NCI-H526 treated with DMSO at 0.1 percent for 48 hours (cell line): ENCODE results near the gene LPIN1.

Experiments
- DNase-seq: peaks from one replicate; lab custom pipeline; 2025; lab: John Stamatoyannopoulos, UW

Gene LPIN1

GRCh38 chr2:11865805-11866204, 119.4 kb downstream of the LPIN1 start:
- DNase-seq, result no peak

DNA sequence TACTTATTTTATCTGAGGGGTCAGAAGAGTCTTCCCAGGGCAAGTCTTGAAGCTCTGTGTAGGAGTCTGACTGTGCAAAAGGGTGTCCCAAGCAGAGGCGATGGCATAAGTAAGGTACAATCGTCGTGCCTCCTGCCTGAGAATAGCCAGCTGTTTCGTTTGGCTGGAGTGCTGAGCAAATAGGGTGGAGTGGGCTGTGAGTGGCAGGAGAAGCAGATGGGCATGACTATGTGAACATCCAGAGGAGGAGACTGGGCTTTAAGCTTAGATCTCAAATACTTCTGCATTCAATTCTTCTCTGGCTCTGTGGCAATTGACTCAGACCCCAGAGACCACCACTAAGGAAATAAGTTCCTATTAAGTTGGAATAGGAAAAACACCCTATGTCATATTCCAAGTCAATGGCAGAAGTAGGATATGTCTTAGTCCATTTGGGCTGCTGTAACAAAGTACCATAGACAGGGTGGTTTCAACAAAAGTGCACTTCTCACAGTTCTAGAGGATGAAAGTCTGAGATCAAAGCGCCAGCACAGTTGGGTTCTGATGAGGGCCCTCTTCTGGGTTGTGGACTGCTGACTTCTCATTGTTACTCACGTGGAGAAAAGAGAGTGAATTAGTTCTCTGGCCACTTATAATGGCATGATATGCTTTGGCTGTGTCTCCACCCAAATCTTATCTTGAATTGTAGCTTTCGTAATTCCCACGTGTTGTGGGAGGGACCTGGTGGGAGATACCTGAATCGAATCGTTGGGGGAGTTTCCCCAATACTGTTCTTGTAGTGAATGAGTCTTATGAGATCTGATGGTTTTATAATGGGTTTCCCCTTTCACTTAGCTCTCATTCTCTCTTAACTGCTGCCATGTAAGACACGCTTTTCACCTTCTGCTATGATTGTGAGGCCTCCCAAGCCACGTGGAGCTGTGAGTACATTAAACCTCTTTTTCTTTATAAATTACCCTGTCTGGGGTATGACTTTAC, 120.2 kb downstream of the LPIN1 start:
- DNase-seq, result no peak

DNA sequence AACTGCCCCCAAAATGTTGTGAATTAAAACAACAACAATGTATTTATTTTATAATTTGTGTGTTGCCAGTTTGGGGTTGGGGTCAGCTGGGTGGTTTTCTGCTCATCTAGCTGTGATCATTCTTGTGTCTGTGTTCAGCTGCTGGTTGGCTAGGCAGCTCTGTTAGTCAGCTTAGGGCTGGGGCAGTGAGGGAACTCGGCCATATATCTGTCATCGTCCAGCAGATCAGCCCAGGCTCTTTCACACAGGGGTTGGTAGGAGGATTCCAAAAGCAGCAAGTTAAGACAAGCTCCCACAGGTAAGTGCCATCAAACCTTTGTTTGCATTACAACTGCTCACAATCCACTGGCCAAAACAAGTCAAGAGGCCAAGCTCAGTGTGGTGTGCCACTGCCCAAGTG, 121.5 kb downstream of the LPIN1 start:
- DNase-seq, result no peak

DNA sequence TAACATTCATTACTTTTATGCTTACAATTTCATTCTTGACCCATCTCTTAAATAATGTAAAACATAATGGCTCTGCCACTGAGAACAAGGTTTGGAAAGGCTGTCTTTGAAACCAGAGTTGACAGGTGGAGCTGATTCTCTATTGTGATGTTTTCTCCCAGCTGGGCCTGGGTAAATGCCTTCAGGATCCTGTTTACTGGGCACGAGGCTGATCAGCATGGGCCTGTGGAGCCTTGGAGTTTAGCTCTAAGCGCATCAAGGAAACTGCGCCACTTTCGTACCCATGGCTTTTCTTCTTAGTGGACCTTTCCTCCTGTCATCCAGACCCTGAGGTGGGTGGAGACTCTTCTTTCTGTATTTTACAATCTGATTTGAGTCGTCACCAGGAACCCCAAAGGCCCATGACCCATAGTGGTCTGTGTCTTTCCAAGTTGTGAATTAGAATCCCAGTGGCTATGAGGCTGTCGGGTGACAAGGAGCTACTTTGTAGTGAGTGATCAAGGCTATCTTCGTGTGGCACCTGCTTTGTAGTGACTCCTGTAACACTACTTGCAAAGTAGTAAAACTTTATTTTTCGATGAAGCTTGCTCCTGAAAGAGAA, 123.1 kb downstream of the LPIN1 start:
- no peak for DNase-seq

DNA sequence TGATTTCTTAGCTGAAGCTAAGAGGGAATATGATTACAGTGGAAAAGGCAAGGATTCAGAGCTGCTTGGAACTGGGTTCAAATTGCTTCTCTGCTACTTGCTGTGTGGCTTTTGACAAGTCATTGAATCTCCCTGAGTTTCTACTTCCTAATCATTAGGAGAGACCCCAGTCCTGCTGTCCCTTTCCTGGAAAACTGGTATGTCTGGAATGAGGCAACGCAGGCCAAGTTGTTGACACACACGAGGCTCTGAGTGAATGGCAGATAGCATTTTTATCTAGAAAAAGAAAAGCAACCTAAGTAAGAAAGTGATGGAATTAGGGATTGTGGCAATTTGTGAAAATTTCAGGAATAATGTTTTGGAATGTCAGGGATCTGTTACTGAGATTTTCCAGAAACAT, 123.6 kb downstream of the LPIN1 start:
- no peak for DNase-seq

DNA sequence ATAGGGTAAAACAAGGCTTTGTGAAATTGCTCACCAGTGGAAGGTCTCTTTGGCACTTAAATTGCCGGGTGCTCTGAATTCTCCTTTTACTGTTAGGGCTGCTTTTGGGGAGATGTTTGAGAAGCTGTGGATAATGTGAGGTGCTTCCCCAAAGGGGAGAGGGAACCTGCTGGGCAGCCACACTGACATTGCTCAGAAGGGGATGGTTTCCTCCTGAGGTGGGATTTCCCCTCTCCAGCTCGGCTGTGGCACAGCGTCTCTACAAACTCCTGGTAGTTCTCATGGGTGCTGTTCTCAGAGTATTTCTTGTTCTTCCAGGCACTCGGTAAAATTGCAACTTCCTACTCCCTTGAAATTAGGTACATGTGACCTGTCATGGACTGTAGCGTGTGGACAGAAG, 124.2 kb downstream of the LPIN1 start:
- no peak for DNase-seq

DNA sequence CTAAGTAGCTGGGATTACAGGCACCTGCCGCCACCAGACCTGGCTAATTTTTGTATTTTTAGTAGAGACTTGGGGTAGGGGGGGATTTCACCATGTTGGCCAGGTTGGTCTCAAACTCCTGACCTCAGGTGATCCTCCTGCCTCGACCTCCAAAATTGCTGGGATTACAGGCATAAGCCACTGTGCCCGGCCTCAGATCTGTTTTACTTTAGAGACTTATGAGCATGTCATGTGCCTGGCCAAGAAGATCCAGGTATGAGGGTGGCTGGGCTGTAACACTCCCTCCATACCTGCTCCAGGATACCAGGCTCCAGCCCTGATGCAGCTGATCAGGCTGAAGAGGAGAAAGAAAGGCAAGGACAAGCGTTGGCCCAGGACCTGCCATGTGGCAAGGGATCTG, 125.0 kb downstream of the LPIN1 start:
- DNase-seq, result no peak

- DNase-seq, result no peak
Measured at GRCh38 chr2:11872247-11872947, 126.0 kb downstream of the LPIN1 start.

GRCh38 chr2:11872948-11873269, 126.5 kb downstream of the LPIN1 start:
- no peak for DNase-seq

GRCh38 chr2:11873356-11874154, 127.1 kb downstream of the LPIN1 start:
- DNase-seq, result no peak

DNA sequence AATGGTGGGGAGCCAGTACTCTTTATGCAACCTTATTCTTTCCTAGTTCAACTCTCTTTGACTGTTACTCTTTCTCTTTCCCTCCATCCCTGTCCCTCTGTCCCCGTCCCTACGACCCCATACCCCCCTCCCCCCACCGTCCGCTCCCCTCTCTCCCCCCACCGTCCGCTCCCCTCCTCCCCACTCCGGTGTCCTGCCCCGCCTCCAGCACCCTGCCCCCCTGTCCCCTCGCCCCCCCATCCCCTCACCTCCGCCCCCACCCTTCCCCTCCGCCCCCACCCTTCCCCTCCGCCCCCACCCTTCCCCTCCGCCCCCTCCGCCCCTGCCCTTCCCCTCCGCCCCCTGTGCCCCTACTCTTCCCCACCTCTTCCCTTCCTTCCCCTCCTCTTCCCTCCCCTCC, 128.4 kb downstream of the LPIN1 start:
- DNase-seq, result no peak

GRCh38 chr2:11875481-11875880, 129.0 kb downstream of the LPIN1 start:
- no peak for DNase-seq

- DNase-seq, result no peak
Measured at GRCh38 chr2:11876436-11876835, 130.0 kb downstream of the LPIN1 start.

GRCh38 chr2:11876889-11877288, 130.5 kb downstream of the LPIN1 start:
- no peak for DNase-seq
